ENCODE data around the gene EPC1. TPM values are rescaled to one million over a fixed set of nuclear protein-coding genes. Genes with fewer than 3 reads are reported as not detected.
"Not testable (repeated sequence)": the region's sequence is repeated elsewhere in the genome, so short reads cannot be mapped to it uniquely, and the experiment has no call there.

The EPC1 gene
- total and polyA plus RNA-seq, 10 of the 15 experiments (the other 5 are each of a cell fraction or from before 2014, with no cell fraction given), result 6.8 to 59.2 (median 19.4) TPM

DNA sequence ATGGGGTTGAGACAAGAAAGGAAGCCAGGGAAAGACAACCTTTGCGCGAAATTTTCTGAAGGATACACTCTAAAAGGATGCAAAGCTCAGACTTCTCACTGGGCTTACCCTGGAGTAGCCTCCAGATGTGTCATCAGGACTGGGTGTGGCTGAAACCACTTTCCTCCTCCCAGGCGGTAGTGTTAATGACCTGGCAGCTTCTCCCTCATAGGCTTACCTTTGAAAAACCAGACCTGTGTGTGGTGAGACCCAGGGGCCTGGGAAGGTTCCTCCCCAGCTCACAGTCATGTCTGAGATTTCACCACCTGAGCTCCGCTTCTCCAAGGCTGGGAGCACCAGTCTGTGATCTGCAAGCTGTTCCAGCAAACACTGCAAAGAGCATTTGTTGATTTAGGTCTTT, 93.7 kb downstream of the EPC1 start:
- no peaks in the 10 kb centered on the region for H3K36me3 ChIP-seq (ENCODE audit: control insufficient read depth in 2 of 2, insufficient read depth in 2 of 2, low read length in 1 of 2)
- H3K4me3 ChIP-seq, result no peak overlapping the region
- no peak overlapping the region for H3K9ac ChIP-seq (ENCODE audit: control insufficient read depth, insufficient read depth, low read length)
- DNase-seq (ENCODE audit: low read depth, low spot score), result no peak
- no peaks in the 10 kb centered on the region for H3K27me3 ChIP-seq (replicated peaks in 1 of 2; ENCODE audit: control insufficient read depth in 2 of 2, insufficient read depth in 2 of 2, low read length in 1 of 2)
- TF ChIP-seq ESRRA (IDR thresholded peaks at IDR 0.05; ENCODE audit: low read length), result no peak
- peak; percentile 21; the same call in 2 of the 3 replicates for ATAC-seq
- ChIA-PET CTCF (interaction anchor here (1.2 to 5.7 kb wide), 3 partner anchors 91 to 120 kb away, joined by 3 to 82 read pairs (median 3); no protein-coding TSS in a partner anchor), RAD21 (ENCODE audit: unreplicated experiment) (interaction anchor here (1.2 kb wide), 2 partner anchors 89 to 114 kb away, joined by 3 to 4 read pairs; no protein-coding TSS in a partner anchor), SMC1A (ENCODE audit: uncharacterized antibody, unreplicated experiment) (interaction anchor here (1.0 to 1.4 kb wide), 2 partner anchors 9 to 117 kb away, joined by 4 read pairs; no protein-coding TSS in a partner anchor), POLR2A (interaction anchor here (0.5 kb wide), 1 partner anchor 90 kb away, joined by 3 read pairs; no protein-coding TSS in a partner anchor)
- in situ Hi-C loops (cut with MboI) (loop anchor here (10.0 kb wide), 2 partner anchors 92 to 122 kb away; partner anchors contain the start of gene EPC1), intact Hi-C loops (cut with micrococcal nuclease; ENCODE audit: unreplicated experiment) (no loop called here)
- FAIRE-seq, result no peak
- no peaks in the 10 kb centered on the region for H3K9me3 ChIP-seq (replicated peaks; ENCODE audit: control insufficient read depth, insufficient read depth, low read length)
- no peaks in the 10 kb centered on the region; the same call in 1 of the 2 replicates for H3K4me1 ChIP-seq (ENCODE audit: control insufficient read depth, insufficient read depth, low read length)
- H3K4me2 ChIP-seq (ENCODE audit: control insufficient read depth, insufficient read depth), result no peak overlapping the region
- no peaks in the 10 kb centered on the region for H4K20me1 ChIP-seq (ENCODE audit: control insufficient read depth, insufficient read depth)
- no peak overlapping the region; the same call in 1 of the 2 replicates for H2AFZ ChIP-seq (ENCODE audit: control insufficient read depth, low read depth, low read length)
- no TSS peak for BruUV-seq (replicated peaks)
- H3K79me2 ChIP-seq (ENCODE audit: control insufficient read depth, insufficient read depth, low read length), result no peaks in the 10 kb centered on the region
- H3K27ac ChIP-seq (ENCODE audit: control insufficient read depth, insufficient read depth), result no peak overlapping the region
- 72% methylated on average over 4 of the region's 4 CpGs for WGBS (ENCODE audit: insufficient coverage, insufficient replicate concordance, low lambda C conversion rate, missing lambda C conversion rate)

DNA sequence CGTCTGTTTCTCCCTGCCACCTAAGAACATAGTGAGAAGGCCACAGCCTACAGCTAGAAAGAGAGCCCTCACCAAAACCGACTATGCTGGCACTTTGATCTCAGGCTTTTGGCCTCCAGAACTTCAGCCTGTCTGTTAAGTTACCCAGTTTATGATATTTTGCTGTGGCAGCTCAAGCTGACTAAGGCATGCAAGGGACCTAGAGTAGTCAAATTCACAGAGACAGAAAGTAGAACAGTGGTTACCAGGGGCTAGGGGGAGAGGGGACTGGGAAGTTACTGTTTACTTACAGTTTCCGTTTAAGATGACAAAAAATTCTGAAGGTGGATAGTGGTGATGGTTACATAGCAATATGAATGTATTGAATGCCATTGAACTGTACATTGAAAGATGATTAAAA, 96.5 kb downstream of the EPC1 start:
- H3K79me2 ChIP-seq (ENCODE audit: control insufficient read depth, insufficient read depth, low read length); H3K4me1 ChIP-seq (ENCODE audit: control insufficient read depth, insufficient read depth, low read length); H3K27me3 ChIP-seq (replicated peaks in 1 of 2; ENCODE audit: control insufficient read depth in 2 of 2, insufficient read depth in 2 of 2, low read length in 1 of 2); H3K9me3 ChIP-seq (replicated peaks; ENCODE audit: control insufficient read depth, insufficient read depth, low read length); H3K4me3 ChIP-seq; DNase-seq (ENCODE audit: low read depth, low spot score); intact Hi-C loops (cut with micrococcal nuclease; ENCODE audit: unreplicated experiment); H3K9ac ChIP-seq (ENCODE audit: control insufficient read depth, insufficient read depth, low read length); H3K36me3 ChIP-seq (ENCODE audit: control insufficient read depth in 2 of 2, insufficient read depth in 2 of 2, low read length in 1 of 2); BruUV-seq (replicated peaks); H3K27ac ChIP-seq (ENCODE audit: control insufficient read depth, insufficient read depth); H3K4me2 ChIP-seq (ENCODE audit: control insufficient read depth, insufficient read depth); H4K20me1 ChIP-seq (ENCODE audit: control insufficient read depth, insufficient read depth): not testable (repeated sequence)
- in situ Hi-C loops (cut with MboI), result loop anchor here (10.0 kb wide), 2 partner anchors 94 to 124 kb away; partner anchors contain the start of gene EPC1
- FAIRE-seq (peak; percentile 85), ATAC-seq (peak; percentile 49)
- SMC1A ChIA-PET (ENCODE audit: uncharacterized antibody, unreplicated experiment), result interaction anchor here (0.6 to 1.3 kb wide), 5 partner anchors 9 to 116 kb away, joined by 3 to 4 read pairs (median 3); no protein-coding TSS in a partner anchor
- POLR2A ChIA-PET, result interaction anchor here (0.6 to 0.7 kb wide), 3 partner anchors 36 to 147 kb away, joined by 3 read pairs; no protein-coding TSS in a partner anchor
- RAD21 ChIA-PET (ENCODE audit: unreplicated experiment), result interaction anchor here (1.6 kb wide), 1 partner anchor 116 kb away, joined by 5 read pairs; no protein-coding TSS in a partner anchor
- CTCF ChIA-PET, result interaction anchor here (1.2 to 2.1 kb wide), 5 partner anchors 8 to 126 kb away, joined by 3 to 12 read pairs (median 5); no protein-coding TSS in a partner anchor
- WGBS (ENCODE audit: insufficient coverage, insufficient replicate concordance, low lambda C conversion rate, missing lambda C conversion rate), result 27% methylated on average over 3 of the region's 3 CpGs
- peak overlapping the region; percentile 53 for H2AFZ ChIP-seq (ENCODE audit: control insufficient read depth, low read depth, low read length)

All from GM12878 (cell line).